Neural progenitor cell (in vitro differentiated cells): ENCODE measurements around the gene RNF38. TPM values are rescaled to one million over a fixed set of nuclear protein-coding genes. Genes with fewer than 3 reads are reported as not detected.

Experiments used
- DNase-seq: peaks from one replicate; pipeline ENCODE4 v3.0.0-alpha.2; 2016; ENCODE audit warnings: low spot score
- H2AFZ ChIP-seq: fragments of 200-600 bp; sonication (generic); replicated peaks from 2 replicates; pipeline ENCODE4 v1.6.1; 2016; ENCODE audit warnings: antibody characterized with exemption
- H3F3A ChIP-seq: fragments of 200-600 bp; sonication (generic); 2 replicates; pipeline ENCODE4 v1.6.1; 2016; ENCODE audit warnings: antibody characterized with exemption, low read depth
- H3K27ac ChIP-seq: fragments of 200-600 bp; sonication (generic); 2 replicates; pipeline ENCODE4 v1.5.1; 2016; ENCODE audit warnings: mild to moderate bottlenecking
- H3K27me3 ChIP-seq: fragments of 200-600 bp; sonication (generic); 2 replicates; pipeline ENCODE4 v1.6.1; 2016; ENCODE audit warnings: mild to moderate bottlenecking, moderate library complexity
- H3K36me3 ChIP-seq: fragments of 200-600 bp; sonication (generic); 2 replicates; pipeline ENCODE4 v1.5.1; 2016
- H3K4me1 ChIP-seq: fragments of 200-600 bp; sonication (generic); 2 replicates; pipeline ENCODE4 v1.6.1; 2016; ENCODE audit warnings: mixed run types
- H3K4me2 ChIP-seq: fragments of 200-600 bp; sonication (generic); 2 replicates; pipeline ENCODE4 v1.6.1; 2016
- H3K4me3 ChIP-seq: fragments of 200-600 bp; sonication (generic); 2 replicates; pipeline ENCODE4 v1.5.1; 2016
- H3K79me2 ChIP-seq: fragments of 200-600 bp; sonication (generic); 2 replicates; pipeline ENCODE4 v1.6.1; 2016; ENCODE audit warnings: low read depth
- H3K9ac ChIP-seq: fragments of 200-600 bp; sonication (generic); 2 replicates; pipeline ENCODE4 v1.6.1; 2016
- H3K9me3 ChIP-seq: fragments of 200-600 bp; sonication (generic); 2 replicates; pipeline ENCODE4 v1.5.1; 2016; ENCODE audit warnings: low read depth
- H4K20me1 ChIP-seq: fragments of 200-600 bp; sonication (generic); 2 replicates; pipeline ENCODE4 v1.6.1; 2016; ENCODE audit warnings: low read depth
- H3K27ac Mint-ChIP-seq: 3 replicates; pipeline ENCODE4 v1.8.0; 2021; ENCODE audit warnings: mixed read lengths
- H3K27me3 Mint-ChIP-seq: 2 replicates; pipeline ENCODE4 v1.8.0; 2022; ENCODE audit warnings: low read depth, mild to moderate bottlenecking, inconsistent platforms, moderate library complexity, mixed read lengths; ENCODE audit not compliant: insufficient read depth
- H3K36me3 Mint-ChIP-seq: 3 replicates; pipeline ENCODE4 v1.8.0; 2021; ENCODE audit warnings: mixed read lengths
- H3K4me1 Mint-ChIP-seq: 3 replicates; pipeline ENCODE4 v1.8.0; 2021; ENCODE audit warnings: mixed read lengths
- H3K4me3 Mint-ChIP-seq: 3 replicates; pipeline ENCODE4 v1.8.0; 2021; ENCODE audit warnings: mild to moderate bottlenecking, moderate library complexity, mixed read lengths
- H3K9me3 Mint-ChIP-seq: 3 replicates; pipeline ENCODE4 v1.8.0; 2020; ENCODE audit warnings: mixed read lengths
- EZH2 ChIP-seq: fragments of 200-600 bp; sonication (generic); IDR thresholded peaks from 2 replicates; pipeline ENCODE4 v1.6.1; 2017; ENCODE audit warnings: antibody characterized with exemption, mild to moderate bottlenecking, moderate library complexity
- EZH2phosphoT487 ChIP-seq: fragments of 200-600 bp; sonication (generic); IDR thresholded peaks from 2 replicates; pipeline ENCODE4 v1.6.1; 2017; ENCODE audit warnings: antibody characterized with exemption
- total RNA-seq: library from RNA; depleted of rRNA; stranded (reverse); fragments of >200 nt; gene quantifications from 2 replicates; pipeline ENCODE4 v1.2.3, GENCODE V29; 2015; ENCODE audit warnings: low replicate concordance
- TF ChIP-seq, protein P1 (sequence below): fragments of 200-600 bp; sonication (generic); IDR thresholded peaks from 2 replicates; pipeline ENCODE4 v1.5.1; 2017; ENCODE audit warnings: antibody characterized with exemption, mild to moderate bottlenecking

Gene RNF38
- total RNA-seq, 1 donor from 2014 or later: 63.8 TPM

DNA sequence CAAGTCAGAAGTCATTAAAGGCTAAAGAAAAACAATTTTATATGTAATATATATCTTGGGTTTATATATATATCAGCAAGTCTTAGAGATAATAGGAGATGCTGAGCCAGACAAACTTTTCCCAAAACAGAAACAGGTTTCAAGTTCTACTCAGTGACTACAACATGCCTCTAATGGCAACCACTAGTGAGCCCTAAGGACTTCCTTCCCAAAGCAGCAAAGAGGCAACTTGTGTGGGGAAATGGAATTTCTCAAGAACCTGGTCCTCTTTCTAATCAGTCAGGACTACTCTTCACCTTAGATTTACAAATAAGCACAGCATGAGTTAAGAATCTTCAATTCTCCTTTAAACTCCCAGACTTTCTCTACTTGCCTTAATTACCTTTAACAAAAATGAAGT, 17.6 kb downstream of the RNF38 start:
- Histone ChIP-seq H3K4me3 (no peak overlapping the region), H2AFZ (no peak overlapping the region), H3K9ac (no peak overlapping the region), H4K20me1 (peaks cover 91% of the 10 kb centered on the region), H3F3A (peaks cover 7% of the 10 kb centered on the region), H3K27me3 (no peaks in the 10 kb centered on the region), H3K36me3 (no peaks in the 10 kb centered on the region), H3K79me2 (peaks cover 100% of the 10 kb centered on the region), H3K9me3 (no peaks in the 10 kb centered on the region), H3K27ac (no peak overlapping the region), H3K4me1 (peaks cover 16% of the 10 kb centered on the region), H3K4me2 (no peak overlapping the region)
- H3K4me3 Mint-ChIP-seq: no peak overlapping the region
- H3K27ac Mint-ChIP-seq: no peak overlapping the region
- no peaks in the 10 kb centered on the region for H3K9me3 Mint-ChIP-seq
- peaks cover 29% of the 10 kb centered on the region for H3K36me3 Mint-ChIP-seq
- TF ChIP-seq EZH2phosphoT487 (no peak), EZH2 (no peak)
- TF ChIP-seq, protein P1, sequence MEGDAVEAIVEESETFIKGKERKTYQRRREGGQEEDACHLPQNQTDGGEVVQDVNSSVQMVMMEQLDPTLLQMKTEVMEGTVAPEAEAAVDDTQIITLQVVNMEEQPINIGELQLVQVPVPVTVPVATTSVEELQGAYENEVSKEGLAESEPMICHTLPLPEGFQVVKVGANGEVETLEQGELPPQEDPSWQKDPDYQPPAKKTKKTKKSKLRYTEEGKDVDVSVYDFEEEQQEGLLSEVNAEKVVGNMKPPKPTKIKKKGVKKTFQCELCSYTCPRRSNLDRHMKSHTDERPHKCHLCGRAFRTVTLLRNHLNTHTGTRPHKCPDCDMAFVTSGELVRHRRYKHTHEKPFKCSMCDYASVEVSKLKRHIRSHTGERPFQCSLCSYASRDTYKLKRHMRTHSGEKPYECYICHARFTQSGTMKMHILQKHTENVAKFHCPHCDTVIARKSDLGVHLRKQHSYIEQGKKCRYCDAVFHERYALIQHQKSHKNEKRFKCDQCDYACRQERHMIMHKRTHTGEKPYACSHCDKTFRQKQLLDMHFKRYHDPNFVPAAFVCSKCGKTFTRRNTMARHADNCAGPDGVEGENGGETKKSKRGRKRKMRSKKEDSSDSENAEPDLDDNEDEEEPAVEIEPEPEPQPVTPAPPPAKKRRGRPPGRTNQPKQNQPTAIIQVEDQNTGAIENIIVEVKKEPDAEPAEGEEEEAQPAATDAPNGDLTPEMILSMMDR: no peak
- H3K27me3 Mint-ChIP-seq: peaks cover 2% of the 10 kb centered on the region
- H3K4me1 Mint-ChIP-seq: peaks cover 4% of the 10 kb centered on the region
- no peak for DNase-seq

DNA sequence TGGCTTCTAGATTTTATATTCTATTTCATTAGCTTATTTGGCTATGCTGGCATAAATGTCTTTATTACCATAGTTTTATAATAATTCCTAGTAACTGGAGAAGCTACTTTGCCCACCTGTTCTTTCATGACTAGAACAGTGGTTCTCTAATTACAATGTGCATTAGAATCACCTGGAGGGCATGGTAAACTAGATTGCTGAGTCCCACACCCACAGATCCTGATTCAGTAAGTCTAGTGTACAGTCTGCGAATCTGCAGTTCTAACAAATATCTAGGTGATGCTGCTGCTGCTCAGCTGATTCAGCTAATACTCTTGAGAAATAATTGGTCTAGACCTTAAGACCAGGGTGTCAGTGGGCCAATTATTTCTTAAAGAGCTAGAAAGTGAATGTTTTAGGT, 35.5 kb downstream of the RNF38 start:
- no peak overlapping the region for H3K4me3 Mint-ChIP-seq
- no peaks in the 10 kb centered on the region for H3K4me1 ChIP-seq
- no peak overlapping the region for H3K4me2 ChIP-seq
- no peak overlapping the region for H3K27ac ChIP-seq
- H3K27me3 Mint-ChIP-seq: no peaks in the 10 kb centered on the region
- peaks cover 28% of the 10 kb centered on the region for H3K36me3 Mint-ChIP-seq
- peaks cover 44% of the 10 kb centered on the region for H3K36me3 ChIP-seq
- no peak overlapping the region for H3K4me3 ChIP-seq
- peaks cover 49% of the 10 kb centered on the region for H3K79me2 ChIP-seq
- H3K27ac Mint-ChIP-seq: no peak overlapping the region
- peaks cover 14% of the 10 kb centered on the region for H3F3A ChIP-seq
- DNase-seq: no peak
- no peaks in the 10 kb centered on the region for H3K9me3 Mint-ChIP-seq
- no peaks in the 10 kb centered on the region for H3K27me3 ChIP-seq
- no peaks in the 10 kb centered on the region for H3K4me1 Mint-ChIP-seq
- no peak overlapping the region for H2AFZ ChIP-seq
- TF ChIP-seq, protein P1: no peak
- no peak for TF ChIP-seq EZH2phosphoT487
- TF ChIP-seq EZH2: no peak
- peaks cover 18% of the 10 kb centered on the region for H4K20me1 ChIP-seq
- no peaks in the 10 kb centered on the region for H3K9me3 ChIP-seq
- no peak overlapping the region for H3K9ac ChIP-seq

DNA sequence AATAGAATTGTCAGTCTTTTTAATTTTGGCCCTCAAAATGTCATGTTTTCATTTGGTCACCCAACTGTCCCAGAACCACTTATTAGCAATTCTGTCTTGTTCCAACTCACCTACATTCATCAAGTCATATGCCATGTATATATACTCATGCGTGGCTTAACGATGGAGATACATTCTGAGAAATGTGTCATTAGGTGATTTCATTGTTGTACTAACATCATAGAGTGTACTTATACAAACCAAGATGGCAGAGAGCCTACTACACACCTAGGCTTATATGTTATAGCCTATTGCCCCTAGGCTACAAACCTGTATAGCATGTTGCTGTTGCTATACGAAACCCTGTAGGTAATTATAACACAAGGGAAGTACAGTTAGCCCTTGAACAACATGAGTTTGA, 36.6 kb downstream of the RNF38 start:
- H3K27ac ChIP-seq: no peak overlapping the region
- TF ChIP-seq EZH2 (no peak), EZH2phosphoT487 (no peak)
- TF ChIP-seq, protein P1: no peak
- no peak overlapping the region for H3K27ac Mint-ChIP-seq
- H3K79me2 ChIP-seq: peaks cover 49% of the 10 kb centered on the region
- no peak overlapping the region for H3K4me2 ChIP-seq
- no peaks in the 10 kb centered on the region for H3K27me3 Mint-ChIP-seq
- H3K9ac ChIP-seq: no peak overlapping the region
- peaks cover 14% of the 10 kb centered on the region for H3F3A ChIP-seq
- no peaks in the 10 kb centered on the region for H3K27me3 ChIP-seq
- H3K36me3 Mint-ChIP-seq: peaks cover 19% of the 10 kb centered on the region
- H3K4me1 ChIP-seq: no peaks in the 10 kb centered on the region
- peaks cover 33% of the 10 kb centered on the region for H3K36me3 ChIP-seq
- no peak for DNase-seq
- H3K9me3 ChIP-seq: no peaks in the 10 kb centered on the region
- no peak overlapping the region for H2AFZ ChIP-seq
- H3K4me3 Mint-ChIP-seq: no peak overlapping the region
- no peak overlapping the region for H3K4me3 ChIP-seq
- H3K9me3 Mint-ChIP-seq: no peaks in the 10 kb centered on the region
- H3K4me1 Mint-ChIP-seq: no peaks in the 10 kb centered on the region
- peaks cover 18% of the 10 kb centered on the region for H4K20me1 ChIP-seq
